ENCODE data around the gene NF2.

Gene NF2

GRCh38 chr22:29654420-29654819 lies 51.0 kb downstream of the NF2 start:
- Histone ChIP-seq H3K27me3 (ENCODE audit: insufficient read depth, low read depth, severe bottlenecking) (no peaks in the 10 kb centered on the region), H3K36me3 (peaks cover 11% of the 10 kb centered on the region), H3K4me3 (ENCODE audit: low read depth, low read length) (no peak overlapping the region), H3K27ac (no peak overlapping the region), H3K9me3 (ENCODE audit: severe bottlenecking) (no peaks in the 10 kb centered on the region)
- DNase-seq, result no peak
- TF ChIP-seq, protein P1, sequence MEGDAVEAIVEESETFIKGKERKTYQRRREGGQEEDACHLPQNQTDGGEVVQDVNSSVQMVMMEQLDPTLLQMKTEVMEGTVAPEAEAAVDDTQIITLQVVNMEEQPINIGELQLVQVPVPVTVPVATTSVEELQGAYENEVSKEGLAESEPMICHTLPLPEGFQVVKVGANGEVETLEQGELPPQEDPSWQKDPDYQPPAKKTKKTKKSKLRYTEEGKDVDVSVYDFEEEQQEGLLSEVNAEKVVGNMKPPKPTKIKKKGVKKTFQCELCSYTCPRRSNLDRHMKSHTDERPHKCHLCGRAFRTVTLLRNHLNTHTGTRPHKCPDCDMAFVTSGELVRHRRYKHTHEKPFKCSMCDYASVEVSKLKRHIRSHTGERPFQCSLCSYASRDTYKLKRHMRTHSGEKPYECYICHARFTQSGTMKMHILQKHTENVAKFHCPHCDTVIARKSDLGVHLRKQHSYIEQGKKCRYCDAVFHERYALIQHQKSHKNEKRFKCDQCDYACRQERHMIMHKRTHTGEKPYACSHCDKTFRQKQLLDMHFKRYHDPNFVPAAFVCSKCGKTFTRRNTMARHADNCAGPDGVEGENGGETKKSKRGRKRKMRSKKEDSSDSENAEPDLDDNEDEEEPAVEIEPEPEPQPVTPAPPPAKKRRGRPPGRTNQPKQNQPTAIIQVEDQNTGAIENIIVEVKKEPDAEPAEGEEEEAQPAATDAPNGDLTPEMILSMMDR (IDR thresholded peaks at IDR 0.05; ENCODE audit: low read depth, low read length), result no peak

DNA sequence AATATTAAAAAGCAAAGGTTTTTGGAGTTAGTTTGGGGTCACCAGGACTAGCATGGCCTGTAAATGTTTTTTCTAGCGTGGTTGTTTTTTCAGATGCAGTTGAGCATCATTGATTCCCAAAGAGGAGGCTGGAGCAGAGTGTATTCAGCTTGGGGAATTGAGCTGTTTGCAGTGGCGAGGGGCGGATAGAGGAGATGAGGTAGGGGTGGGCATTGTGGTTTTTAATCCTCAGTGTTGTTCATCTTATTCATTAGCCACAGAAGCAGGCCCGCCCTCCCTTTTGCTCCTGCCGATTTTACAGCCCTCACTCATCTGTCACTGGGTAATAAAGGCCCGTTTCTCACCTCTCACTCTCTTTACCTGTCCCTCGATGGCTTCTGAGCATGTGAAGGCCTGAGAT lies 51.4 kb downstream of the NF2 start:
- Histone ChIP-seq H3K4me3 (ENCODE audit: low read depth, low read length) (no peak overlapping the region), H3K9me3 (ENCODE audit: severe bottlenecking) (no peaks in the 10 kb centered on the region), H3K27me3 (ENCODE audit: insufficient read depth, low read depth, severe bottlenecking) (no peaks in the 10 kb centered on the region), H3K36me3 (peaks cover 11% of the 10 kb centered on the region), H3K27ac (no peak overlapping the region)
- DNase-seq, result no peak
- TF ChIP-seq, protein P1 (IDR thresholded peaks at IDR 0.05; ENCODE audit: low read depth, low read length), result no peak

GRCh38 chr22:29658176-29658575 lies 54.7 kb downstream of the NF2 start:
- no peak overlapping the region for H3K4me3 ChIP-seq (ENCODE audit: low read depth, low read length)
- H3K36me3 ChIP-seq, result peaks cover 27% of the 10 kb centered on the region
- H3K27ac ChIP-seq, result no peak overlapping the region
- H3K27me3 ChIP-seq (ENCODE audit: insufficient read depth, low read depth, severe bottlenecking), result no peaks in the 10 kb centered on the region
- DNase-seq, result no peak
- H3K9me3 ChIP-seq (ENCODE audit: severe bottlenecking), result no peaks in the 10 kb centered on the region
- TF ChIP-seq, protein P1 (IDR thresholded peaks at IDR 0.05; ENCODE audit: low read depth, low read length), result no peak

GRCh38 chr22:29660021-29660420 lies 56.6 kb downstream of the NF2 start:
- TF ChIP-seq, protein P1 (IDR thresholded peaks at IDR 0.05; ENCODE audit: low read depth, low read length), result no peak
- no peak overlapping the region for H3K27ac ChIP-seq
- peaks cover 41% of the 10 kb centered on the region for H3K36me3 ChIP-seq
- no peaks in the 10 kb centered on the region for H3K27me3 ChIP-seq (ENCODE audit: insufficient read depth, low read depth, severe bottlenecking)
- H3K4me3 ChIP-seq (ENCODE audit: low read depth, low read length), result no peak overlapping the region
- no peak for DNase-seq
- no peaks in the 10 kb centered on the region for H3K9me3 ChIP-seq (ENCODE audit: severe bottlenecking)

GRCh38 chr22:29661336-29661735 lies 57.9 kb downstream of the NF2 start:
- no peak overlapping the region for H3K27ac ChIP-seq
- H3K9me3 ChIP-seq (ENCODE audit: severe bottlenecking), result no peaks in the 10 kb centered on the region
- TF ChIP-seq, protein P1 (IDR thresholded peaks at IDR 0.05; ENCODE audit: low read depth, low read length), result no peak
- peaks cover 44% of the 10 kb centered on the region for H3K36me3 ChIP-seq
- H3K27me3 ChIP-seq (ENCODE audit: insufficient read depth, low read depth, severe bottlenecking), result no peaks in the 10 kb centered on the region
- no peak for DNase-seq
- no peak overlapping the region for H3K4me3 ChIP-seq (ENCODE audit: low read depth, low read length)

- no peak for DNase-seq
- TF ChIP-seq, protein P1 (IDR thresholded peaks at IDR 0.05; ENCODE audit: low read depth, low read length), result no peak
- Histone ChIP-seq H3K27me3 (ENCODE audit: insufficient read depth, low read depth, severe bottlenecking) (no peaks in the 10 kb centered on the region), H3K27ac (no peak overlapping the region), H3K9me3 (ENCODE audit: severe bottlenecking) (no peaks in the 10 kb centered on the region), H3K36me3 (peaks cover 46% of the 10 kb centered on the region), H3K4me3 (ENCODE audit: low read depth, low read length) (no peak overlapping the region)
Observed at GRCh38 chr22:29663180-29663821, 59.9 kb downstream of the NF2 start.

All from WERI-Rb-1 (cell line).